ENCODE measurements around the gene ZNF787. TPM values are rescaled to one million over a fixed set of nuclear protein-coding genes. Genes with fewer than 3 reads are reported as not detected.
A peak's percentile ranks its signal among the peaks of the same experiment; 100 is the strongest.

Gene ZNF787
- total and polyA plus RNA-seq, 2 of the 8 experiments (the other 6 are each of a cell fraction or from before 2014, with no cell fraction given): 19.7 to 56.0 TPM

DNA sequence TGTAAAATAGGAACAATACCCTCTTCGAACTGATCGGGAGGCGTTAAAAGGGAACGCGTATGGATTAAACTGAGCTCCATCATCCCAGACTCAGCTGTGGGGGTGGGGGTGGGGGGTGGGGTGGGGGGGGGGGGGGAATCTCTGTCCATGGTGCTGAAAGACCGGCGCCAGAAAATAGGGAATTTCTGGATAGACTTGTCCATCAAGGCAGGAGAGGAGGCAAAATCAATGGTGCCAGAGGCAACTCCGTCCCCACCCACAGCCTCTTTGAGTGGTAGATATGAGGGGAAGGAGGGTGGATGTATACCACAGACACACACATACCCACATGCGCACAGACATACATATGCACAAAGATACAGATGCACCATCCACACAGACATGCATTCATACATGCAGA lies 37.4 kb downstream of the ZNF787 start:
- no peak overlapping the region for H4K5ac ChIP-seq (ENCODE audit: insufficient read length, low read depth, low read length)
- 87% methylated on average over 7 of the region's 9 CpGs; no CpG with 5 or more reads in 1 of the 2 experiments for WGBS, 2 experiments (ENCODE audit: extremely low coverage in 1 of 2, insufficient coverage in 1 of 2, insufficient read length in 1 of 2, insufficient replicate concordance in 2 of 2, low coverage in 1 of 2, low lambda C conversion rate in 2 of 2, missing lambda C conversion rate in 1 of 2)

More for the DNA sequence above, 37.4 kb downstream of the ZNF787 start:
- peaks cover 9 to 13% of the 10 kb centered on the region in 2 experiments for H4K20me1 ChIP-seq (replicated peaks in 1 of 2; ENCODE audit: control insufficient read depth in 1 of 2, insufficient read depth in 2 of 2, low read length in 2 of 2)
- H2AFZ ChIP-seq (ENCODE audit: low read length): no peak overlapping the region
- no peak overlapping the region for H3K56ac ChIP-seq (replicated peaks; ENCODE audit: insufficient read length, low read depth, low read length)
- CTCF ChIA-PET (ENCODE audit: partially characterized antibody): interaction anchor here (5.2 kb wide), 1 partner anchor 13 kb away, joined by 36 read pairs; no protein-coding TSS in a partner anchor
- peaks cover 2% of the 10 kb centered on the region; the same call in 1 of the 2 replicates for H3K79me1 ChIP-seq (ENCODE audit: low read depth, low read length)
- no peaks in the 10 kb centered on the region for H3K79me2 ChIP-seq (ENCODE audit: control insufficient read depth in 1 of 2, insufficient read depth in 2 of 2, low read length in 2 of 2)
- no peaks in the 10 kb centered on the region for H3K27me3 ChIP-seq (replicated peaks in 1 of 4; ENCODE audit: control insufficient read depth in 3 of 4, extremely low read depth in 1 of 4, insufficient read depth in 3 of 4, low read length in 3 of 4)
- no peak overlapping the region for H3K14ac ChIP-seq (ENCODE audit: insufficient read length)
- H3K4me2 ChIP-seq (ENCODE audit: insufficient read depth in 1 of 2, low read depth in 2 of 2, low read length in 2 of 2): no peak overlapping the region
- no peak overlapping the region for H2BK15ac ChIP-seq (ENCODE audit: low read length)
- no peaks in the 10 kb centered on the region for H3K9me3 ChIP-seq (ENCODE audit: insufficient read depth in 2 of 2, low read depth in 1 of 2, low read length in 1 of 2)
- H3K4me1 ChIP-seq (replicated peaks in 1 of 4; ENCODE audit: control insufficient read depth in 3 of 4, insufficient read depth in 4 of 4, low read length in 3 of 4): peaks cover 0 to 14% (median 6%) of the 10 kb centered on the region in 4 experiments; a peak in 6 of 7 replicates
- H3K9ac ChIP-seq (replicated peaks in 1 of 4; ENCODE audit: extremely low read depth in 1 of 4, low read depth in 3 of 4, low read length in 3 of 4): no peak overlapping the region
- H4K8ac ChIP-seq (ENCODE audit: extremely low read depth, insufficient read depth, low read length): no peak overlapping the region
- peak overlapping the region; percentile 3 for H2BK120ac ChIP-seq (replicated peaks; ENCODE audit: low read depth, low read length)
- H3K18ac ChIP-seq (ENCODE audit: extremely low read depth, low read length): no peak overlapping the region
- H3K4ac ChIP-seq (replicated peaks; ENCODE audit: insufficient read length, low read depth, low read length): no peak overlapping the region
- no peak overlapping the region for H2BK20ac ChIP-seq (ENCODE audit: low read length)
- TF ChIP-seq RNF2 (IDR thresholded peaks at IDR 0.05; ENCODE audit: borderline replicate concordance, low read depth, low read length, missing control alignments, poor library complexity, severe bottlenecking): no peak
- TF ChIP-seq FOSL1 (IDR thresholded peaks at IDR 0.05; ENCODE audit: insufficient read depth, low read depth, low read length): no peak
- no peak for TF ChIP-seq CREB1 (IDR thresholded peaks at IDR 0.05)
- no peak for TF ChIP-seq CEBPB (IDR thresholded peaks at IDR 0.05; ENCODE audit: low read depth, low read length)
- TF ChIP-seq POU5F1 (IDR thresholded peaks at IDR 0.05; ENCODE audit: low read depth, low read length): no peak
- POLR2A ChIA-PET (ENCODE audit: partially characterized antibody): interaction anchor here (0.8 to 2.2 kb wide), 4 partner anchors 12 to 59 kb away, joined by 3 to 5 read pairs (median 4); no protein-coding TSS in a partner anchor
- H4K91ac ChIP-seq (replicated peaks; ENCODE audit: insufficient read length, low read length): no peak overlapping the region
- no peak overlapping the region for H3K23ac ChIP-seq (ENCODE audit: insufficient read length)
- H3K23me2 ChIP-seq (ENCODE audit: low read depth, low read length): peaks cover 7% of the 10 kb centered on the region
- H3K4me3 ChIP-seq (ENCODE audit: extremely low read depth in 1 of 4, insufficient read depth in 2 of 4, low read depth in 3 of 4, low read length in 4 of 4): no peak overlapping the region
- no peak overlapping the region for H2BK5ac ChIP-seq (ENCODE audit: low read depth, low read length)
- H2BK12ac ChIP-seq (ENCODE audit: low read depth, low read length): no peak overlapping the region
- H3K36me3 ChIP-seq (ENCODE audit: control insufficient read depth in 2 of 4, insufficient read depth in 4 of 4, low read length in 3 of 4): peaks cover 0 to 8% (median 4%) of the 10 kb centered on the region in 4 experiments; a peak in 2 of 8 replicates
- DNase-seq (ENCODE audit: low read depth in 1 of 2, low spot score in 2 of 2) (no peak), FAIRE-seq (no peak)
- H2AK5ac ChIP-seq (ENCODE audit: low read depth, low read length): no peak overlapping the region
- no peak overlapping the region for H3K27ac ChIP-seq (ENCODE audit: low read depth, low read length)

All from H1 (cell line).